AG04450 (cell line): ENCODE results near the gene IGLL5. TPM values are rescaled to one million over a fixed set of nuclear protein-coding genes. Genes with fewer than 3 reads are reported as not detected.

ENCODE experiments used
- CTCF ChIA-PET: fragments of 300-600, 350-600 bp; formaldehyde crosslinking; extraction: SDS; loops from one replicate; lab custom pipeline; 2022; ENCODE audit warnings: antibody characterized with exemption, inconsistent platforms; lab: Charles Lee
- POLR2A ChIA-PET: fragments of 350-600 bp; formaldehyde crosslinking; extraction: SDS; loops from one replicate; lab custom pipeline; 2021; ENCODE audit warnings: antibody characterized with exemption, inconsistent platforms; lab: Yijun Ruan, JAX
- DNase-seq: peaks from one replicate; pipeline ENCODE4 v3.0.0-alpha.2; 2011; ENCODE audit warnings: low read depth, low spot score
- H3K27ac ChIP-seq: one replicate; pipeline ENCODE4 v1.5.1; 2012; ENCODE audit warnings: low read depth, low read length, control low read depth
- H3K27me3 ChIP-seq: one replicate; pipeline ENCODE4 v1.6.0; 2012; ENCODE audit warnings: low read length; ENCODE audit not compliant: control insufficient read depth, insufficient read depth
- H3K4me3 ChIP-seq: 2 replicates; pipeline ENCODE4 v1.5.1; 2011; ENCODE audit warnings: mild to moderate bottlenecking, low read depth, low read length, control low read depth
- H3K9me3 ChIP-seq: 2 replicates; pipeline ENCODE4 v1.5.1; 2012; ENCODE audit warnings: low read length; ENCODE audit not compliant: control insufficient read depth, insufficient read depth
- polyA plus RNA-seq: library from polyadenylated mRNA; depleted of rRNA; stranded (reverse); fragments of >200 nt; gene quantifications from 2 replicates; pipeline ENCODE4 v1.2.3, GENCODE V29; 2011
- TF ChIP-seq, protein P1 (sequence below): IDR thresholded peaks from 2 replicates; pipeline ENCODE4 v1.5.1; 2011; ENCODE audit warnings: low read depth, low read length, control low read depth, inconsistent platforms

IGLL5 gene
- polyA plus RNA-seq, 1 experiment: not detected

- POLR2A ChIA-PET: no interaction called here
- Histone ChIP-seq H3K27me3 (peaks cover 5% of the 10 kb centered on the region), H3K4me3 (no peak overlapping the region), H3K9me3 (no peaks in the 10 kb centered on the region; the same call in 1 of the 2 replicates), H3K27ac (no peak overlapping the region)
- TF ChIP-seq, protein P1, sequence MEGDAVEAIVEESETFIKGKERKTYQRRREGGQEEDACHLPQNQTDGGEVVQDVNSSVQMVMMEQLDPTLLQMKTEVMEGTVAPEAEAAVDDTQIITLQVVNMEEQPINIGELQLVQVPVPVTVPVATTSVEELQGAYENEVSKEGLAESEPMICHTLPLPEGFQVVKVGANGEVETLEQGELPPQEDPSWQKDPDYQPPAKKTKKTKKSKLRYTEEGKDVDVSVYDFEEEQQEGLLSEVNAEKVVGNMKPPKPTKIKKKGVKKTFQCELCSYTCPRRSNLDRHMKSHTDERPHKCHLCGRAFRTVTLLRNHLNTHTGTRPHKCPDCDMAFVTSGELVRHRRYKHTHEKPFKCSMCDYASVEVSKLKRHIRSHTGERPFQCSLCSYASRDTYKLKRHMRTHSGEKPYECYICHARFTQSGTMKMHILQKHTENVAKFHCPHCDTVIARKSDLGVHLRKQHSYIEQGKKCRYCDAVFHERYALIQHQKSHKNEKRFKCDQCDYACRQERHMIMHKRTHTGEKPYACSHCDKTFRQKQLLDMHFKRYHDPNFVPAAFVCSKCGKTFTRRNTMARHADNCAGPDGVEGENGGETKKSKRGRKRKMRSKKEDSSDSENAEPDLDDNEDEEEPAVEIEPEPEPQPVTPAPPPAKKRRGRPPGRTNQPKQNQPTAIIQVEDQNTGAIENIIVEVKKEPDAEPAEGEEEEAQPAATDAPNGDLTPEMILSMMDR: no peak
- CTCF ChIA-PET: no interaction called here
- no peak for DNase-seq
Measured at GRCh38 chr22:22935546-22936157, 48.0 kb downstream of the IGLL5 start.

GRCh38 chr22:22936180-22936914 lies 48.7 kb downstream of the IGLL5 start:
- no peaks in the 10 kb centered on the region; the same call in 1 of the 2 replicates for H3K9me3 ChIP-seq
- TF ChIP-seq, protein P1: no peak
- ChIA-PET POLR2A (no interaction called here), CTCF (no interaction called here)
- peaks cover 5% of the 10 kb centered on the region for H3K27me3 ChIP-seq
- DNase-seq: no peak
- no peak overlapping the region for H3K4me3 ChIP-seq
- H3K27ac ChIP-seq: no peak overlapping the region

GRCh38 chr22:22936915-22937656 lies 49.5 kb downstream of the IGLL5 start:
- Histone ChIP-seq H3K27me3 (peaks cover 5% of the 10 kb centered on the region), H3K9me3 (no peaks in the 10 kb centered on the region; the same call in 1 of the 2 replicates), H3K4me3 (no peak overlapping the region), H3K27ac (no peak overlapping the region)
- CTCF ChIA-PET: no interaction called here
- TF ChIP-seq, protein P1: no peak
- POLR2A ChIA-PET: no interaction called here
- DNase-seq: no peak

GRCh38 chr22:22937894-22938480 lies 50.4 kb downstream of the IGLL5 start:
- H3K27me3 ChIP-seq: peaks cover 5% of the 10 kb centered on the region
- no peak overlapping the region for H3K27ac ChIP-seq
- H3K9me3 ChIP-seq: no peaks in the 10 kb centered on the region; the same call in 1 of the 2 replicates
- ChIA-PET CTCF (interaction anchor here (1.8 kb wide), 1 partner anchor 19 kb away, joined by 4 read pairs; no protein-coding TSS in a partner anchor), POLR2A (no interaction called here)
- H3K4me3 ChIP-seq: no peak overlapping the region
- DNase-seq: no peak
- TF ChIP-seq, protein P1: no peak
